Sciatic nerve (tissue), 2 donors: ENCODE data around the gene CLN6. TPM values are rescaled to one million over a fixed set of nuclear protein-coding genes. Genes with fewer than 3 reads are reported as not detected.

Experiments
- ATAC-seq: fragments of 200-7000 bp; cut with Tn5 transposase; one replicate; pipeline ENCODE4 v1.9.1; 2020; ENCODE audit warnings: mild to moderate bottlenecking, moderate library complexity
- DNase-seq: peaks from one replicate; pipeline ENCODE4 v3.0.0-alpha.2; 2020; ENCODE audit warnings: low spot score
- intact Hi-C: fragments of 100-400 bp; cut with DNase I; formaldehyde crosslinking; loops from one replicate; pipeline ENCODE4 v1.14.2; 2022
- total RNA-seq: library from RNA; stranded (reverse); fragmentation: NEBNext Ultra II Directional; extraction: Animal tissue kit (Norgen Biotek cat#: 25700); gene quantifications from one replicate; pipeline ENCODE4 v1.2.1, GENCODE V29; 2021
- donor health status: DM: no; HTN: no; CAD: no.
- donor health status: DM: no; HTN: no; CAD: no.

CLN6 gene
- 15.0 TPM for total RNA-seq

- DNase-seq (peak; percentile 90), ATAC-seq (peak; percentile 92)
- intact Hi-C loops, result no loop called here
Measured at GRCh38 chr15:68229386-68230156, at the start of gene CLN6. CLN6 (minus strand) TSS chr15:68229728; CDS start chr15:68229584, 144 bp downstream.

- ATAC-seq, result no peak
- DNase-seq, result no peak
- intact Hi-C loops, result no loop called here
Measured at GRCh38 chr15:68278595-68279405, 49.3 kb upstream of the CLN6 start.

GRCh38 chr15:68278345-68278594, 48.7 kb upstream of the CLN6 start:
- DNase-seq, result no peak
- ATAC-seq, result no peak
- intact Hi-C loops, result no loop called here

GRCh38 chr15:68277603-68278344, 48.2 kb upstream of the CLN6 start, which contains the start of gene FEM1B:
FEM1B (plus strand) TSS chr15:68277745; CDS start chr15:68278418, 673 bp downstream.
- intact Hi-C loops, result no loop called here
- peak; percentile 94 for DNase-seq
- peak; percentile 96 for ATAC-seq

GRCh38 chr15:68277131-68277602, 47.6 kb upstream of the CLN6 start:
- intact Hi-C loops, result no loop called here
- ATAC-seq (peak; percentile 65), DNase-seq (no peak)

- ATAC-seq, result no peak
- no peak for DNase-seq
- intact Hi-C loops, result no loop called here
Measured at GRCh38 chr15:68276668-68277067, 47.1 kb upstream of the CLN6 start.

GRCh38 chr15:68275165-68275746, 45.7 kb upstream of the CLN6 start:
- intact Hi-C loops, result no loop called here
- DNase-seq (no peak), ATAC-seq (no peak)

GRCh38 chr15:68274201-68274848, 44.8 kb upstream of the CLN6 start:
- ATAC-seq, result no peak
- intact Hi-C loops, result no loop called here
- DNase-seq, result no peak

GRCh38 chr15:68272721-68273271, 43.3 kb upstream of the CLN6 start:
- intact Hi-C loops, result no loop called here
- DNase-seq (no peak), ATAC-seq (no peak)

- intact Hi-C loops, result no loop called here
- no peak for DNase-seq
- peak; percentile 54 for ATAC-seq
Measured at GRCh38 chr15:68271854-68272471, 42.4 kb upstream of the CLN6 start.

GRCh38 chr15:68268405-68268804, 38.9 kb upstream of the CLN6 start:
- ATAC-seq (no peak), DNase-seq (no peak)
- intact Hi-C loops, result no loop called here

GRCh38 chr15:68265674-68266073, 36.1 kb upstream of the CLN6 start:
- no peak for DNase-seq
- ATAC-seq, result no peak
- intact Hi-C loops, result no loop called here

GRCh38 chr15:68265081-68265480, 35.6 kb upstream of the CLN6 start:
- DNase-seq (no peak), ATAC-seq (no peak)
- intact Hi-C loops, result no loop called here

- DNase-seq (no peak), ATAC-seq (no peak)
- intact Hi-C loops, result no loop called here
Measured at GRCh38 chr15:68264282-68264681, 34.8 kb upstream of the CLN6 start.

GRCh38 chr15:68262514-68263356, 33.2 kb upstream of the CLN6 start:
- ATAC-seq (no peak), DNase-seq (no peak)
- intact Hi-C loops, result no loop called here

GRCh38 chr15:68261980-68262379, 32.5 kb upstream of the CLN6 start:
- DNase-seq (no peak), ATAC-seq (no peak)
- intact Hi-C loops, result no loop called here

- intact Hi-C loops, result no loop called here
- DNase-seq (no peak), ATAC-seq (no peak)
Measured at GRCh38 chr15:68261241-68261640, 31.7 kb upstream of the CLN6 start.
